Peyer's patch (tissue), 4 donors: ENCODE measurements around the gene MAP2.

Experiments used
- POLR2A ChIP-seq, 2 donors: fragments of 450-650 bp; IDR thresholded peaks; one replicate each; pipeline ENCODE4 v1.5.1; 2017; ENCODE audit warnings: antibody characterized with exemption in 2 of 2, mild to moderate bottlenecking in 2 of 2, moderate library complexity in 2 of 2
- TF ChIP-seq, protein P1 (sequence below), 6 experiments: fragments of 450-650 bp in 4 of 6; fragments of 200-600 bp in 2 of 6; sonication (generic) in 1 of 6; IDR thresholded peaks; one replicate each; pipeline ENCODE4 v1.5.1; 2017 to 2019; ENCODE audit warnings: antibody characterized with exemption in 6 of 6, mild to moderate bottlenecking in 3 of 6, moderate library complexity in 1 of 6

- TF ChIP-seq, protein P1, sequence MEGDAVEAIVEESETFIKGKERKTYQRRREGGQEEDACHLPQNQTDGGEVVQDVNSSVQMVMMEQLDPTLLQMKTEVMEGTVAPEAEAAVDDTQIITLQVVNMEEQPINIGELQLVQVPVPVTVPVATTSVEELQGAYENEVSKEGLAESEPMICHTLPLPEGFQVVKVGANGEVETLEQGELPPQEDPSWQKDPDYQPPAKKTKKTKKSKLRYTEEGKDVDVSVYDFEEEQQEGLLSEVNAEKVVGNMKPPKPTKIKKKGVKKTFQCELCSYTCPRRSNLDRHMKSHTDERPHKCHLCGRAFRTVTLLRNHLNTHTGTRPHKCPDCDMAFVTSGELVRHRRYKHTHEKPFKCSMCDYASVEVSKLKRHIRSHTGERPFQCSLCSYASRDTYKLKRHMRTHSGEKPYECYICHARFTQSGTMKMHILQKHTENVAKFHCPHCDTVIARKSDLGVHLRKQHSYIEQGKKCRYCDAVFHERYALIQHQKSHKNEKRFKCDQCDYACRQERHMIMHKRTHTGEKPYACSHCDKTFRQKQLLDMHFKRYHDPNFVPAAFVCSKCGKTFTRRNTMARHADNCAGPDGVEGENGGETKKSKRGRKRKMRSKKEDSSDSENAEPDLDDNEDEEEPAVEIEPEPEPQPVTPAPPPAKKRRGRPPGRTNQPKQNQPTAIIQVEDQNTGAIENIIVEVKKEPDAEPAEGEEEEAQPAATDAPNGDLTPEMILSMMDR (IDR thresholded peaks at IDR 0.05): no peak
- TF ChIP-seq POLR2A (IDR thresholded peaks at IDR 0.05): no peak
Observed at GRCh38 chr2:209614690-209615369, 191.0 kb downstream of the MAP2 start.
